K562 (cell line): ENCODE measurements around the gene ALOXE3. TPM values are rescaled to one million over a fixed set of nuclear protein-coding genes. Genes with fewer than 3 reads are reported as not detected.

Source experiments
- CC2D1A ChIP-seq: fragments of 450-650 bp; IDR thresholded peaks from 2 replicates; pipeline ENCODE4 v1.6.1; 2017; ENCODE audit warnings: mild to moderate bottlenecking
- NFE2 ChIP-seq: IDR thresholded peaks from 2 replicates; pipeline ENCODE4 v1.6.1; 2014; ENCODE audit warnings: antibody characterized with exemption, low read depth
- RB1 ChIP-seq: fragments of 450-650 bp; IDR thresholded peaks from 2 replicates; pipeline ENCODE4 v1.6.1; 2017; ENCODE audit warnings: low read depth, mild to moderate bottlenecking
- REST ChIP-seq, 2 experiments: fragments of 450-650 bp; formaldehyde crosslinking in 1 of 2; IDR thresholded peaks; 2 replicates each; pipeline versions ENCODE4 v1.4.0 to v1.6.1; 2014 to 2020; ENCODE audit warnings: mild to moderate bottlenecking in 2 of 2, borderline replicate concordance in 1 of 2, low read depth in 1 of 2
- ZNF398 ChIP-seq: fragments of 250-450 bp; sonication (Bioruptor Pico); IDR thresholded peaks from 2 replicates; pipeline ENCODE4 v1.8.0; 2021; ENCODE audit warnings: moderate library complexity, mild to moderate bottlenecking, inconsistent platforms
- polyA plus RNA-seq, 8 experiments: library from polyadenylated mRNA; depleted of rRNA in 4 of 8; stranded (reverse) in 5 of 8; unstranded in 3 of 8; fragments of >200 nt; fragmentation: Nextera tagmentation in 2 of 8; fragmentation: Illumina TruSeq in 1 of 8; extraction: Ambion mirVana in 2 of 8; extraction: Trizol in 1 of 8; gene quantifications; 2 replicates each; pipeline versions ENCODE4 v1.2.1 to v1.2.3, GENCODE V29; 2011 to 2014; ENCODE audit warnings: inconsistent platforms in 1 of 8, missing spikeins in 1 of 8
- total RNA-seq, 7 experiments: library from RNA; depleted of rRNA in 6 of 7; stranded (reverse); fragments of >200 nt in 6 of 7; fragmentation: Illumina TruSeq in 2 of 7; extraction: Trizol in 2 of 7; gene quantifications; 2 replicates each; pipeline versions ENCODE4 v1.2.1 to v1.2.3, GENCODE V29; 2011 to 2021; ENCODE audit warnings: low replicate concordance in 1 of 7
- TF ChIP-seq, protein P1 (sequence below): fragments of 250-450 bp; sonication (Bioruptor Pico); IDR thresholded peaks from 2 replicates; pipeline ENCODE4 v1.5.0; 2020; ENCODE audit warnings: mild to moderate bottlenecking, borderline replicate concordance

ALOXE3 gene
- total and polyA plus RNA-seq, 9 of the 15 experiments (the other 6 are each of a cell fraction or from before 2014, with no cell fraction given): 0.04 TPM; not detected in 8

- TF ChIP-seq ZNF398 (CRISPR knock-in tag): no peak
- TF ChIP-seq, protein P1, sequence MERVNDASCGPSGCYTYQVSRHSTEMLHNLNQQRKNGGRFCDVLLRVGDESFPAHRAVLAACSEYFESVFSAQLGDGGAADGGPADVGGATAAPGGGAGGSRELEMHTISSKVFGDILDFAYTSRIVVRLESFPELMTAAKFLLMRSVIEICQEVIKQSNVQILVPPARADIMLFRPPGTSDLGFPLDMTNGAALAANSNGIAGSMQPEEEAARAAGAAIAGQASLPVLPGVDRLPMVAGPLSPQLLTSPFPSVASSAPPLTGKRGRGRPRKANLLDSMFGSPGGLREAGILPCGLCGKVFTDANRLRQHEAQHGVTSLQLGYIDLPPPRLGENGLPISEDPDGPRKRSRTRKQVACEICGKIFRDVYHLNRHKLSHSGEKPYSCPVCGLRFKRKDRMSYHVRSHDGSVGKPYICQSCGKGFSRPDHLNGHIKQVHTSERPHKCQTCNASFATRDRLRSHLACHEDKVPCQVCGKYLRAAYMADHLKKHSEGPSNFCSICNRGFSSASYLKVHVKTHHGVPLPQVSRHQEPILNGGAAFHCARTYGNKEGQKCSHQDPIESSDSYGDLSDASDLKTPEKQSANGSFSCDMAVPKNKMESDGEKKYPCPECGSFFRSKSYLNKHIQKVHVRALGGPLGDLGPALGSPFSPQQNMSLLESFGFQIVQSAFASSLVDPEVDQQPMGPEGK: no peak
- no peak for TF ChIP-seq NFE2
- TF ChIP-seq CC2D1A: 0 out of 2 replicates have a peak, but pooled peaks have one; percentile 30
- peak; percentile 34; the same call in 1 of the 2 replicates for TF ChIP-seq RB1
- peak; percentile 46; the same call in 1 of the 2 replicates for TF ChIP-seq REST (IDR thresholded peaks at IDR 0.05; ENCODE audit: borderline replicate concordance)
- no peak for TF ChIP-seq REST (CRISPR knock-in tag; IDR thresholded peaks at IDR 0.05; ENCODE audit: low read depth)
These were observed 661 bp upstream of the ALOXE3 start (continued) for GRCh38 chr17:8118769-8119580.
